ENCODE results near the gene OGFOD1. TPM values are rescaled to one million over a fixed set of nuclear protein-coding genes. Genes with fewer than 3 reads are reported as not detected.

Gene OGFOD1
- total and polyA plus RNA-seq, 5 donors from 2014 or later: 22.7 to 96.4 (median 82.8) TPM

DNA sequence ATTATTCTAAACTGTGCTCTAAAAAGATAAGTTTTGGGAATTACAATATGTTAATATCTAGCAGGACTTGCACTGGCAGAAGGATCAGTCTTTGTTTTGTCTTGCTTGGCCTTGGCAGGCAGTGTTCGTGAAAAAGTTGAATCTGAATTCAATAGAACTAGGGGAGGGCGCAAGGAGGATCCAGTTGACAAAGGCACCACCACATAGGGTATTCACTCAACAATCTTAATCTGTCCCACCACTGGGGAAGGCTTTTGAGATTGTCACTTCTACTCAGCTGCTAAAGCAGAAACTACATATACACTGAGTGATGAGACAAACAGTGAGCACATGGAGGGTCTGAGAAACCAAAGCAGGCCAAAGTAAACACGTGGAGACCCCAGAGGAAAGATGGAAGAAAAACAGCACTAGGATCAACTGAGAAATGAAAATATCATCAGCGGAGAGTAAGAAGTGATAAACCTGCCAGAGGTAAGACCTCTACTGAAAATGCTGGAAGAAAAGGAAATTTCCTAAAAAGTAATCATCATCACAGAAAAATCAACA is 28.4 kb upstream of the OGFOD1 start:
- peak overlapping the region; percentile 94 for H3K4me3 ChIP-seq (ENCODE audit: low read depth, low read length)
- H3K27ac ChIP-seq (ENCODE audit: insufficient read depth, low read length, poor library complexity, severe bottlenecking): no peak overlapping the region
- ATAC-seq (ENCODE audit: low read depth in 2 of 2) (no peak), DNase-seq (no peak)
- H3K27me3 ChIP-seq (ENCODE audit: control insufficient read depth, insufficient read depth, low read length): no peaks in the 10 kb centered on the region
- Mint-ChIP-seq H3K4me1 (peaks cover 39 to 50% (median 48%) of the 10 kb centered on the region in 4 donors), H3K27ac (peak overlapping the region in 2 of 3 donors; percentile 57 to 69), H3K27me3 (no peaks in the 10 kb centered on the region), H3K4me3 (peak overlapping the region; percentile 66 to 95 (median 84)), H3K36me3 (peaks cover 5% of the 10 kb centered on the region), H3K9me3 (no peaks in the 10 kb centered on the region)
- H3K36me3 ChIP-seq (ENCODE audit: control insufficient read depth, insufficient read depth, low read length): no peaks in the 10 kb centered on the region
- no peaks in the 10 kb centered on the region for H3K9me3 ChIP-seq (ENCODE audit: control insufficient read depth in 2 of 2, low read length in 2 of 2)
- peaks cover 29% of the 10 kb centered on the region for H3K4me1 ChIP-seq (ENCODE audit: control insufficient read depth, insufficient read depth, low read length, poor library complexity, severe bottlenecking)

DNA sequence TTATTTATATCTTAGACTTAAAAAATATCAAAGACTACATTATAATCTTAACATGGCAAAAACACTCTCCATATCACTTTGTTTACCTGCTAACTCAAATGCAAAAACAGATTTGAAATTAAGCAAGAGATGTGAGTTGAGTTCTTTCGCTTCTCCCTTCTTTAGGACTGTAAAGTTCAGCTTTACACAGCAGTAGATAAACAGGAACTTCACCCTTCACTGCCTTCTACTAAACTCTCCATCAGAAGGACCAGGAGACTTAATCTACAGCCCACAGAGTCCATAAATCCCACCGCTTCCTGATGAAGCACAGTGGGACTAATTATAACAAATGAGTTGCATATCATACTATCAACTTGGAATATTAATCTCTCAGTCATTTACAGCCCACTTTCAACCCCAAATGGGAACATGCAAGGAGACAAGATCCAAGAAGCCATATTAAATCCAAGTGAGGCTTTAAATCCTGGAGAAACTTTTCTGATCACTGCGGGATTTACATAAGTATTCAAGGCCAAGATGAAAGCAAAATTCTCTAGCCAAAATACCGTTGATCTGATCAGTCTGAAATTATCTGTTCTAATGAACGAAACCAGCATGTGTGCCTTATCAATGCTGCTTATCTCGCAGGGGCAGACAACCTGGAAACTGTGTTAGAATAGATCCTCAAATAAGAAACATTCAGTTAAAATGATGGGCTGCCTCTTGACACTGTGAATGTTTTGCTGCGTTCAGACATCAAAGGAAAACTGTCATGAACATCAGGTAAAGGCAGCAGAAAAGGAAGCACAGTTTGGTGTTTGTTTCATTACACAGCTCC is 27.6 kb upstream of the OGFOD1 start:
- Histone ChIP-seq H3K36me3 (ENCODE audit: control insufficient read depth, insufficient read depth, low read length) (no peaks in the 10 kb centered on the region), H3K27ac (ENCODE audit: insufficient read depth, low read length, poor library complexity, severe bottlenecking) (peak overlapping the region; percentile 10), H3K4me1 (ENCODE audit: control insufficient read depth, insufficient read depth, low read length, poor library complexity, severe bottlenecking) (peaks cover 29% of the 10 kb centered on the region), H3K9me3 (ENCODE audit: control insufficient read depth in 2 of 2, low read length in 2 of 2) (no peaks in the 10 kb centered on the region), H3K27me3 (ENCODE audit: control insufficient read depth, insufficient read depth, low read length) (no peaks in the 10 kb centered on the region), H3K4me3 (ENCODE audit: low read depth, low read length) (peak overlapping the region; percentile 94)
- Mint-ChIP-seq H3K4me3 (peak overlapping the region; percentile 90 to 97 (median 94)), H3K27ac (peak overlapping the region; percentile 83 to 95 (median 93)), H3K9me3 (no peaks in the 10 kb centered on the region), H3K27me3 (no peaks in the 10 kb centered on the region), H3K4me1 (peaks cover 39 to 50% (median 46%) of the 10 kb centered on the region in 4 donors), H3K36me3 (peaks cover 5% of the 10 kb centered on the region)
- no peak for ATAC-seq (ENCODE audit: low read depth in 2 of 2)
- DNase-seq: peak in 2 of 3 donors; percentile 34 to 42

DNA sequence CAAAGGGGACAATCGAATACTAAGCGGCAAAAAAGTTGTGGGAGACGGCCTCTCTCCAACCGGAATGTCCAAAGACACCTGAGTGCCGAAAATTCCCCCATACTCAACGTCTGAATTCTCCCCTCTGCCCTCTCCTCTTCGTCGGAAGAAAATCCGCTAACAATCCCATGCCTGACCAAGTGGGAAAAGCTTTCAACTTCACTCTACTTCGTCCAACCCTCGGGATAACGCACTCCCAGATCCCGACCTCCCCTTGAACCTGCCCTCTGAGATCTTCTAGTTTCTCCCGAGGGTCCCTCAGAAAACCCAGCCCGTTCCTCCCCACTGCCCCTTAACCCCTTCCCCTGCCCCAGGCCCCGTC is 27.0 kb upstream of the OGFOD1 start:
- H3K4me3 Mint-ChIP-seq: peak overlapping the region; percentile 90 to 97 (median 94)
- Histone ChIP-seq H3K4me1 (ENCODE audit: control insufficient read depth, insufficient read depth, low read length, poor library complexity, severe bottlenecking) (peaks cover 29% of the 10 kb centered on the region), H3K27ac (ENCODE audit: insufficient read depth, low read length, poor library complexity, severe bottlenecking) (peak overlapping the region; percentile 10), H3K9me3 (ENCODE audit: control insufficient read depth in 2 of 2, low read length in 2 of 2) (no peaks in the 10 kb centered on the region), H3K27me3 (ENCODE audit: control insufficient read depth, insufficient read depth, low read length) (no peaks in the 10 kb centered on the region), H3K4me3 (ENCODE audit: low read depth, low read length) (peak overlapping the region; percentile 94), H3K36me3 (ENCODE audit: control insufficient read depth, insufficient read depth, low read length) (no peaks in the 10 kb centered on the region)
- DNase-seq (no peak), ATAC-seq (ENCODE audit: low read depth in 2 of 2) (no peak)
- peak overlapping the region; percentile 83 to 95 (median 93) for H3K27ac Mint-ChIP-seq
- peaks cover 5% of the 10 kb centered on the region for H3K36me3 Mint-ChIP-seq
- H3K27me3 Mint-ChIP-seq: no peaks in the 10 kb centered on the region
- H3K9me3 Mint-ChIP-seq: no peaks in the 10 kb centered on the region
- peaks cover 42 to 50% (median 45%) of the 10 kb centered on the region in 4 donors for H3K4me1 Mint-ChIP-seq

DNA sequence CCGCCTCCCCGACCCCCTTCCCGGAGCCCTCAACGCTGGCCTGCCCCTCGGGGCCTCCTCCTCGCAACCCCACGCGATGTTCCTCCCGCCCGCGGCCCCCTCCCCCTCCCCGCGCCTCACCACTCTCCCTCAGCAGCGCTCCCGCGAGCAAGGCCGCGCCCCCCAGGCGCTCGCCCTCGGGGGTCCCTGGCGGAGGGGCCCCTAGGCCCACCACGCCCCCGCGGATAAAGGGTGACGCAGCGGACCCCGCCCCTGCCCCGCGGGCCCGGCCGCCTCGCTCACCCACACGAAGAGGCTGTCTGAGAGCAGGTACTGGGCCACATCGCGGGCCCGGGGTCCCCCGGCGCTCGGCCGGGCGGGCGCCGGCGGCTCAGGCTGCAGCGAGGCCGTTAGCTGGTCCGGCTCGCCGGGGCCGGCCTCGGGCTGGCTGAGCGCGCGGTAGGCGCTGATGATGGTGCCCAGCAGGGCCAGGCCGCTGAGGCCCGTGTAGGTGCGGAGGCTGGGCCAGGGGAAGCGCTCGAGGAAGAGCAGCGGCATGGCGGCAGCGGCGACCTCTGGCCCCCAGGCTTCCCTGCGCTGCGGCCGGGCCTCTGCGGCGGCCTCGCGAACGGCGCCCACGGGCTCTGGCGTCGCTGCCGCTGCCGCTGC is 26.4 kb upstream of the OGFOD1 start:
- no peaks in the 10 kb centered on the region for H3K9me3 ChIP-seq (ENCODE audit: control insufficient read depth in 2 of 2, low read length in 2 of 2)
- Mint-ChIP-seq H3K4me1 (peaks cover 44 to 48% (median 45%) of the 10 kb centered on the region in 4 donors), H3K9me3 (no peaks in the 10 kb centered on the region), H3K27ac (peak overlapping the region; percentile 83 to 95 (median 93)), H3K4me3 (peak overlapping the region; percentile 90 to 97 (median 94)), H3K27me3 (no peaks in the 10 kb centered on the region), H3K36me3 (peaks cover 5% of the 10 kb centered on the region)
- H3K4me1 ChIP-seq (ENCODE audit: control insufficient read depth, insufficient read depth, low read length, poor library complexity, severe bottlenecking): peaks cover 29% of the 10 kb centered on the region
- H3K27ac ChIP-seq (ENCODE audit: insufficient read depth, low read length, poor library complexity, severe bottlenecking): peak overlapping the region; percentile 10
- DNase-seq: peak in 2 of 3 donors; percentile 22 to 46
- no peaks in the 10 kb centered on the region for H3K27me3 ChIP-seq (ENCODE audit: control insufficient read depth, insufficient read depth, low read length)
- no peak overlapping the region for H3K4me3 ChIP-seq (ENCODE audit: low read depth, low read length)
- peak; percentile 13 to 40 for ATAC-seq (ENCODE audit: low read depth in 2 of 2)
- no peaks in the 10 kb centered on the region for H3K36me3 ChIP-seq (ENCODE audit: control insufficient read depth, insufficient read depth, low read length)

DNA sequence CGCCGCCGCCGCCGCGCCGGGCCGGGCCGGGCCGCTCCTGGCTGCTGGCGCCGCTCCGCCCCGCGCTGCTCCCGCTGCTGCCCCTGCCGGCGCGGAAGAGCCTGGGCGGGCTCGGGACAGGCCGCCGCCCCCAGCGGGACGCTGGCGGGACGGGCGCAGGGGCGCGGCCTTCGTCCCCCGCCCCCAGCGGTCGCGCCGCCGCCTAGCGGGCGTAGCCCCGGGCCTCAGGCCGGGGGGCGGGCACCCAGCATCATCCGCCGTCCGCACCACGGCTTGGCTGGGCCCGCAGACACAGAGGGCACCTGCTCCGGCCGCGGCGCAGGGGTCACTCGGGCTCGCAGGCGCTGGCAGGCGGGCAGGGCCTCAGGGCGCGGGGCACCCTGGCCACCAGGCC is 25.9 kb upstream of the OGFOD1 start, which contains the start of gene AMFR:
Gene AMFR, minus strand, starts transcription at position 107 of the 394 bp plus-strand sequence. CDS start 218 bp downstream, outside the sequence.
- peak within 1 kb of the TSS; percentile 94 for H3K4me3 ChIP-seq (ENCODE audit: low read depth, low read length)
- peaks cover 3% of the 10 kb centered on the region for H3K36me3 ChIP-seq (ENCODE audit: control insufficient read depth, insufficient read depth, low read length)
- DNase-seq (peak; percentile 65 to 87 (median 75)), ATAC-seq (ENCODE audit: low read depth in 2 of 2) (peak; percentile 94 to 95)
- Mint-ChIP-seq H3K9me3 (no peaks in the 10 kb centered on the region), H3K27me3 (no peaks in the 10 kb centered on the region), H3K4me1 (peaks cover 40 to 42% (median 41%) of the 10 kb centered on the region in 4 donors), H3K4me3 (peak within 1 kb of the TSS; percentile 90 to 97 (median 94)), H3K36me3 (peaks cover 1% of the 10 kb centered on the region), H3K27ac (peak within 1 kb of the TSS; percentile 83 to 95 (median 93))
- no peaks in the 10 kb centered on the region for H3K27me3 ChIP-seq (ENCODE audit: control insufficient read depth, insufficient read depth, low read length)
- peaks cover 29% of the 10 kb centered on the region for H3K4me1 ChIP-seq (ENCODE audit: control insufficient read depth, insufficient read depth, low read length, poor library complexity, severe bottlenecking)
- H3K27ac ChIP-seq (ENCODE audit: insufficient read depth, low read length, poor library complexity, severe bottlenecking): peak within 1 kb of the TSS; percentile 68
- H3K9me3 ChIP-seq (ENCODE audit: control insufficient read depth in 2 of 2, low read length in 2 of 2): no peaks in the 10 kb centered on the region

DNA sequence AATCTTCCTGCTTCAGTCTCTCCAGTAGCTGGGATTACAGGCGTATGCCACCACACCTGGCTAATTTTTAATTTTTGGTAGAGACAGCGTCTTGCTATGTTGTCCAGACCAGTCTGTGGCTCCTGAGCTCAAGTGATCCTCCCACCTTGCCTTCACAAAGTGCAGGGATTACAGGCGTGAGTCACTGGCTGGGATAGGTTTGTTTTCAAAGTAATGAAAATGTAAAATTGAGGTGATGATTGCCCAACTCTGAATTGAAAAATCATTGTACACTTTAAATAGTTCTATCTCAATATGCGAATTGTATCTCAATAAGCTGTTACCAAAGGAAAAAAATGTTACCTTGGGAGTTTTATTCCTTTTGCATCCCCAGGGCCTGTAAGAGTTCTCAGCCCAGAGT is 24.8 kb upstream of the OGFOD1 start:
- Histone ChIP-seq H3K4me1 (ENCODE audit: control insufficient read depth, insufficient read depth, low read length, poor library complexity, severe bottlenecking) (peaks cover 24% of the 10 kb centered on the region), H3K36me3 (ENCODE audit: control insufficient read depth, insufficient read depth, low read length) (peaks cover 12% of the 10 kb centered on the region), H3K27me3 (ENCODE audit: control insufficient read depth, insufficient read depth, low read length) (no peaks in the 10 kb centered on the region), H3K9me3 (ENCODE audit: control insufficient read depth in 2 of 2, low read length in 2 of 2) (no peaks in the 10 kb centered on the region), H3K4me3 (ENCODE audit: low read depth, low read length) (no peak overlapping the region), H3K27ac (ENCODE audit: insufficient read depth, low read length, poor library complexity, severe bottlenecking) (no peak overlapping the region)
- ATAC-seq (ENCODE audit: low read depth in 2 of 2) (no peak), DNase-seq (no peak)
- Mint-ChIP-seq H3K27ac (peak overlapping the region; percentile 67 to 75 (median 74)), H3K36me3 (peaks cover 6% of the 10 kb centered on the region), H3K9me3 (no peaks in the 10 kb centered on the region), H3K27me3 (no peaks in the 10 kb centered on the region), H3K4me1 (peaks cover 34 to 38% (median 36%) of the 10 kb centered on the region in 4 donors), H3K4me3 (peak overlapping the region; percentile 68 to 91 (median 81))

DNA sequence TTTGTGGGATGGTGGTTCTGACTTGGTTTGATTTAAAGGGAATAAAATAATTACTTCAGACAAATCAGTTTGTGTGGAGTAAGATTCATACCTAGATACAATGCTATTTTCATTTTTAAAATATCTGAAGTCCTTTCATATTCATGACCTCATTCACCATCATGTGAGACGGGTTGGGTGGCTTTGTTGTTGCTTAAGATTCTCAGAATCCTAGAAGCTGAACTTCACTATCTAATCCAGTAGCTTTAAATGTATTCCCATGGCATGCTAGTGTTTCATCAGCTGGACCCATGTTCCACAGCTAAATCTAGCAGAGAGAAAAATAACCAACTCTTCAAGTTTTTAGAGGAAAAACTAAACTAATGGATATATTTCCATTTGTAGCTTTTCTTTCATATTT is 23.3 kb upstream of the OGFOD1 start:
- Histone ChIP-seq H3K27me3 (ENCODE audit: control insufficient read depth, insufficient read depth, low read length) (no peaks in the 10 kb centered on the region), H3K36me3 (ENCODE audit: control insufficient read depth, insufficient read depth, low read length) (peaks cover 24% of the 10 kb centered on the region), H3K27ac (ENCODE audit: insufficient read depth, low read length, poor library complexity, severe bottlenecking) (no peak overlapping the region), H3K9me3 (ENCODE audit: control insufficient read depth in 2 of 2, low read length in 2 of 2) (no peaks in the 10 kb centered on the region), H3K4me3 (ENCODE audit: low read depth, low read length) (no peak overlapping the region), H3K4me1 (ENCODE audit: control insufficient read depth, insufficient read depth, low read length, poor library complexity, severe bottlenecking) (peaks cover 18% of the 10 kb centered on the region)
- H3K36me3 Mint-ChIP-seq: peaks cover 11% of the 10 kb centered on the region
- peak overlapping the region in 2 of 4 donors; percentile 24 to 91 for H3K4me3 Mint-ChIP-seq
- H3K27me3 Mint-ChIP-seq: no peaks in the 10 kb centered on the region
- peak overlapping the region in 1 of 3 donors; percentile 5 for H3K27ac Mint-ChIP-seq
- H3K4me1 Mint-ChIP-seq: peaks cover 19 to 24% (median 24%) of the 10 kb centered on the region in 4 donors
- no peaks in the 10 kb centered on the region for H3K9me3 Mint-ChIP-seq
- peak in 1 of 3 donors; percentile 26 for DNase-seq
- ATAC-seq (ENCODE audit: low read depth in 2 of 2): no peak

All from CD4-positive, CD25-positive, alpha-beta regulatory T cell (primary cell).